Smooth muscle cell (in vitro differentiated cells): ENCODE data around the gene RBFOX2. TPM values are rescaled to one million over a fixed set of nuclear protein-coding genes. Genes with fewer than 3 reads are reported as not detected.

Experiments used
- DNase-seq: peaks from one replicate; lab custom pipeline; 2025; ENCODE audit not compliant: unreplicated experiment; lab: John Stamatoyannopoulos, UW
- H2AFZ ChIP-seq: fragments of 200-600 bp; sonication (generic); 2 replicates; pipeline ENCODE4 v1.6.0; 2016; ENCODE audit warnings: antibody characterized with exemption, low read depth, mild to moderate bottlenecking
- H3F3A ChIP-seq: fragments of 200-600 bp; sonication (generic); 2 replicates; pipeline ENCODE4 v1.6.0; 2017; ENCODE audit warnings: antibody characterized with exemption, low read depth
- H3K27ac ChIP-seq: fragments of 200-600 bp; sonication (generic); 2 replicates; pipeline ENCODE4 v1.5.1; 2016; ENCODE audit warnings: low read depth, mild to moderate bottlenecking
- H3K27me3 ChIP-seq: fragments of 200-600 bp; sonication (generic); 2 replicates; pipeline ENCODE4 v1.6.1; 2016; ENCODE audit warnings: low read depth, mild to moderate bottlenecking
- H3K36me3 ChIP-seq: fragments of 200-600 bp; sonication (generic); 2 replicates; pipeline ENCODE4 v1.5.1; 2016; ENCODE audit warnings: low read depth
- H3K4me1 ChIP-seq: fragments of 200-600 bp; sonication (generic); 2 replicates; pipeline ENCODE4 v1.5.1; 2016; ENCODE audit warnings: low read depth
- H3K4me2 ChIP-seq: fragments of 200-600 bp; sonication (generic); 2 replicates; pipeline ENCODE4 v1.6.0; 2016; ENCODE audit warnings: mild to moderate bottlenecking
- H3K4me3 ChIP-seq: fragments of 200-600 bp; sonication (generic); 2 replicates; pipeline ENCODE4 v1.5.1; 2016; ENCODE audit warnings: mild to moderate bottlenecking
- H3K79me2 ChIP-seq: fragments of 200-600 bp; sonication (generic); 2 replicates; pipeline ENCODE4 v1.6.0; 2016; ENCODE audit warnings: low read depth, mild to moderate bottlenecking
- H3K9ac ChIP-seq: fragments of 200-600 bp; sonication (generic); 2 replicates; pipeline ENCODE4 v1.6.0; 2016; ENCODE audit warnings: low read depth
- H3K9me3 ChIP-seq: fragments of 200-600 bp; sonication (generic); replicated peaks from 2 replicates; pipeline ENCODE4 v1.5.1; 2016; ENCODE audit warnings: low read depth
- H4K20me1 ChIP-seq: fragments of 200-600 bp; sonication (generic); 2 replicates; pipeline ENCODE4 v1.6.0; 2016; ENCODE audit warnings: low read depth
- CTCF ChIP-seq: fragments of 200-600 bp; sonication (generic); IDR thresholded peaks from 2 replicates; pipeline ENCODE4 v1.5.1; 2017; ENCODE audit warnings: borderline replicate concordance, mild to moderate bottlenecking, antibody characterized with exemption; ENCODE audit not compliant: insufficient read depth, poor library complexity, severe bottlenecking
- WGBS: methylation state at CpG from one replicate; pipeline ENCODE4 v1.1.7; 2016; ENCODE audit warnings: low lambda C conversion rate; 5-methylcytosine and 5-hydroxymethylcytosine counted together
- polyA plus RNA-seq: library from polyadenylated mRNA; unstranded; fragments of >200 nt; fragmentation: Nextera tagmentation; extraction: Ambion mirVana; gene quantifications from 2 replicates; pipeline ENCODE4 v1.2.1, GENCODE V29; 2016
- total RNA-seq: library from RNA; depleted of rRNA; stranded (reverse); fragments of >200 nt; gene quantifications from 2 replicates; pipeline ENCODE4 v1.2.3, GENCODE V29; 2014

The RBFOX2 gene
- total and polyA plus RNA-seq, 2 experiments from 2014 or later, result 128 to 144 TPM

- H3K36me3 ChIP-seq, result peaks cover 18% of the 10 kb centered on the region
Observed at GRCh38 chr22:35756722-35757121, 271.9 kb downstream of the RBFOX2 start.

GRCh38 chr22:35754761-35755160, 273.9 kb downstream of the RBFOX2 start:
- Histone ChIP-seq H3K9me3 (no peaks in the 10 kb centered on the region), H3K27ac (no peak overlapping the region), H3K4me2 (no peak overlapping the region), H3K27me3 (no peaks in the 10 kb centered on the region), H3K4me1 (peaks cover 27% of the 10 kb centered on the region), H3K4me3 (no peak overlapping the region), H3K79me2 (no peaks in the 10 kb centered on the region), H4K20me1 (peaks cover 23% of the 10 kb centered on the region), H3F3A (no peaks in the 10 kb centered on the region), H3K36me3 (peaks cover 7% of the 10 kb centered on the region), H3K9ac (no peak overlapping the region), H2AFZ (no peak overlapping the region)
- no peak for DNase-seq
- 78% methylated on average over 2 of the region's 2 CpGs for WGBS
- no peak for TF ChIP-seq CTCF

More at GRCh38 chr22:35756722-35757121, 271.9 kb downstream of the RBFOX2 start:
- no peak overlapping the region for H3K27ac ChIP-seq
- no peak overlapping the region for H3K4me3 ChIP-seq
- no peaks in the 10 kb centered on the region for H3K79me2 ChIP-seq
- H3K27me3 ChIP-seq, result no peaks in the 10 kb centered on the region
- no peaks in the 10 kb centered on the region for H3K9me3 ChIP-seq
- no peak for TF ChIP-seq CTCF
- peaks cover 14% of the 10 kb centered on the region for H4K20me1 ChIP-seq
- peaks cover 17% of the 10 kb centered on the region for H3K4me1 ChIP-seq
- H3K9ac ChIP-seq, result no peak overlapping the region
- H2AFZ ChIP-seq, result no peak overlapping the region
- DNase-seq, result no peak
- no peak overlapping the region for H3K4me2 ChIP-seq
- whole genome bisulfite sequencing, result 100% methylated on average over 1 of the region's 1 CpG
- H3F3A ChIP-seq, result no peaks in the 10 kb centered on the region

- Histone ChIP-seq H3K79me2 (no peaks in the 10 kb centered on the region), H3F3A (no peaks in the 10 kb centered on the region), H4K20me1 (peaks cover 37% of the 10 kb centered on the region), H3K27me3 (no peaks in the 10 kb centered on the region), H3K9ac (no peak overlapping the region), H3K4me1 (peaks cover 40% of the 10 kb centered on the region), H3K4me3 (no peak overlapping the region), H3K4me2 (no peak overlapping the region), H2AFZ (no peak overlapping the region), H3K36me3 (no peaks in the 10 kb centered on the region), H3K27ac (no peak overlapping the region), H3K9me3 (no peaks in the 10 kb centered on the region)
- 81% methylated on average over 3 of the region's 3 CpGs for WGBS
- no peak for TF ChIP-seq CTCF
- DNase-seq, result no peak
Observed at GRCh38 chr22:35752863-35753189, 275.8 kb downstream of the RBFOX2 start.

- H3K4me2 ChIP-seq, result no peak overlapping the region
- no peak overlapping the region for H3K27ac ChIP-seq
- H3K36me3 ChIP-seq, result no peaks in the 10 kb centered on the region
- no peak overlapping the region for H3K9ac ChIP-seq
- no peaks in the 10 kb centered on the region for H3K79me2 ChIP-seq
- H3K4me1 ChIP-seq, result peaks cover 46% of the 10 kb centered on the region
- no peak overlapping the region for H3K4me3 ChIP-seq
- no peak for DNase-seq
- no peaks in the 10 kb centered on the region for H3K27me3 ChIP-seq
- 76% methylated on average over 5 of the region's 5 CpGs for WGBS
- no peaks in the 10 kb centered on the region for H3K9me3 ChIP-seq
- peaks cover 41% of the 10 kb centered on the region for H4K20me1 ChIP-seq
- no peak overlapping the region for H2AFZ ChIP-seq
- H3F3A ChIP-seq, result no peaks in the 10 kb centered on the region
- TF ChIP-seq CTCF, result no peak
Observed at GRCh38 chr22:35752006-35752862, 276.4 kb downstream of the RBFOX2 start.
